ENCODE data around the gene ZNF559.
"Not testable (repeated sequence)": the region's sequence is repeated elsewhere in the genome, so short reads cannot be mapped to it uniquely, and the experiment has no call there.

Gene ZNF559

GRCh38 chr19:9323919-9324583, at the start of gene ZNF559:
ZNF559 (plus strand) TSS chr19:9324179; CDS start chr19:9338550, 14,371 bp downstream.
- peak; percentile 92 to 96 (median 96) for DNase-seq

DNA sequence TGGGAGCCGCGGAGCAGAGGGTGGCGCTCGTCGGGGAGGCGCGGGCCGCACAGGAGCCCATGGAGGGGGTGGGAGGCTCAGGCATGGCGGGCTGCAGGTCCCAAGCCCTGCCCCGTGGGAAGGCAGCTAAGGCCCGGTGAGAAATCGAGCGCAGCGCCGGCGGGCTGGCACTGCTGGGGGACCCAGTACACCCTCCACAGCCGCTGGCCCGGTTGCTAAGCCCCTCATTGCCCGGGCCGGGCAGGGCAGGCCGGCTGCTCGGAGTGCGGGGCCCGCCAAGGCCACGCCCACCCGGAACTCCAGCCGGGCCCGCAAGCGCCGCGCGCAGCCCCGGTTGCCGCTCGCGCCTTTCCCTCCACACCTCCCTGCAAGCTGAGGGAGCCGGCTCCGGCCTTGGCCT, 40.5 kb upstream of the ZNF559 start:
- DNase-seq: peak in 1 of 4 experiments; percentile 22

DNA sequence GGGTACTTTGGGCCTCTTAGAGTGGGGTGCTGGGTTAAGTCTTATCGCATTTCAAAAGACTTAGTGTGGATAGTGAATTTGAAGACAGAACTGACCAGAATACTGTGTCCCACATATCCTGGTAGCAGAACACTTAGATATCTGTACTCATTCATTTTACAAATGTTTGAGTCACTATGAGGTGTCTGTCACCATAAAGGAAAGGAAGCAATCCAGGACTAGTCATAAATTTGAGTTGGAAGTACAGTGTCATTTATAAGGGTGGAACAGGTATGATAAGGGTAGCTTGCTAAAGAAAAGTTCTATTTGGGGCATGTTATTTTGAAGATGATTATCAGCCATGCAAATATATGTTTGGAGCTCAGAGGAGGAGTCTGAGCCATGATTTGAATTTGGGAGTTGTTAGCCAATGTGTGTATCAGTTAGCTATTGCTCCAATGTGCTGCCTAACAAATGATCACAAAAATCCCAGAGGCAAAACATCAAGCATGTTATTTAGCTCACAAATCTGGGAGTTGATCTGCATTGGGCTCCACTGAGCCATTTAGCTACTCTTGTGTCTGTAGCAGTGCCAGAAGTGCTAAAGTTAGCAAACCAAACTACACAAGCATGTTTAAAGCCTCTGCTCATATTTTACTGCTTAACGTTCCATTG, 34.6 kb upstream of the ZNF559 start:
- DNase-seq: no peak

- DNase-seq: no peak
Measured at GRCh38 chr19:9295411-9295849, 28.5 kb upstream of the ZNF559 start.

DNA sequence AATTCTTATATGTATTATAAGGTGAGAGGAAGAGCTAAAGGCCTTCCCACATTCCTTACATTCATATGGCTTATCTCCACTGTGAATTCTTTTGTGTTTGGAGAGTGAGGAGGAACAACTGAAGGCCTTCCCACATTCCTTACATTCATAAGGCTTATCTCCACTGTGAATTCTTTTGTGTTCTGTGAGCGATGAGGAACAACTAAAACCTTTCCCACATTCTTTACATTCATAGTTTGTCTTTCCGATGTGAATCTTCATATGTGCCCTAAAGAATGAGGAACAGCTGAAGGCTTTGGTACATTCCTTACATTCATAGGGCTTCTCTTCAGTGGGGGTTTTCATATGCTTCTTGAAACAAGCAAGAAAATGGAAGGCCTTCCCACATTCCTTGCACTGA, 27.6 kb upstream of the ZNF559 start:
- no peak for DNase-seq

DNA sequence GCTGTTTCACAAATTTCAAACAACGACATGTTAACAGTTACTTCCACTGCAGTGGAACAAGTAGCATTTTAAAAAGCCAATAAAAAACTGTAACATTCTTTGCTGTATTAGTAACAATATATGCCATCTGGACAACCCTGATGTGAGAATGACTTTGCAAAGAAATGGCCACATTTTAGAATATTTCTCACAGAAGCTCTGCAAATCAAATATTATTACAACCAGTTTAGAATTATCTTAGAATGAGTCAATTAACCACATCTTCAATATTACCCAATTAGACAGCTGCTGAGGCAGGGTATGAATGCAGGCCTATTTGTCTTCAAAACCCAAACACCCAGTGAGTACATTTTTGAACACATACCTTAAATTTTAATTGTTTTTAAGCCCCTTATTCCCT, 17.5 kb upstream of the ZNF559 start:
- no peak for DNase-seq

DNA sequence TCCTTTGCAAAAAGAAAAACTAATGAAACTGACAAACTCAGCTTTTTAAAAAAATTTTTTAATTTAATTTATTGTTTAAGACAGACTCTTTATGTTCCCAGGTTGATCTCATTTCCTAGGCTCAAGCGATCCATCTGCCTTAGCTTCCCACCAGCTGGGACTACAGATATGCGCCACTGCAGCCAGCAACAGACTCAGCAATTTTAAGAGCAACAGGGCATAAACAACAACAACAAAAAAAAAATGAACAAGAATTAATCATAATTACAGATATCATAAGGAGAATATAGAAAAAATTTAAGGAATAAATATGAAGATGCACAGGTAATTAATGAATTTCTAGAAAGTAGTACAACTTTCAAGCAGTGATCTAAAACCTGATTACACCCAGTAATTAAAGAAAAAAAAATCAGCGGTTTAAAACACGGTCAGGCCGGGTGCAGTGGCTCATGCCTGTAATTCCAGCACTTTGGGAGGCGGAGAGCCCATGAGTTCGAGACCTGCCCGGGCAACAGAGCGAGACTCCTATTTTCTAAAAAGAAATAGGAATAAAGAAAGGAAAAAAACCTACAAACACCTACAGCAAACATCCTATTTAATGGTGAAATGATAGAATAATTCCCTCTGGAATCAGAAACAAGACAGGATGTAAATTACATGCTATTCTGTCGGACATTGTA, 15.7 kb upstream of the ZNF559 start:
- no peak for DNase-seq

DNA sequence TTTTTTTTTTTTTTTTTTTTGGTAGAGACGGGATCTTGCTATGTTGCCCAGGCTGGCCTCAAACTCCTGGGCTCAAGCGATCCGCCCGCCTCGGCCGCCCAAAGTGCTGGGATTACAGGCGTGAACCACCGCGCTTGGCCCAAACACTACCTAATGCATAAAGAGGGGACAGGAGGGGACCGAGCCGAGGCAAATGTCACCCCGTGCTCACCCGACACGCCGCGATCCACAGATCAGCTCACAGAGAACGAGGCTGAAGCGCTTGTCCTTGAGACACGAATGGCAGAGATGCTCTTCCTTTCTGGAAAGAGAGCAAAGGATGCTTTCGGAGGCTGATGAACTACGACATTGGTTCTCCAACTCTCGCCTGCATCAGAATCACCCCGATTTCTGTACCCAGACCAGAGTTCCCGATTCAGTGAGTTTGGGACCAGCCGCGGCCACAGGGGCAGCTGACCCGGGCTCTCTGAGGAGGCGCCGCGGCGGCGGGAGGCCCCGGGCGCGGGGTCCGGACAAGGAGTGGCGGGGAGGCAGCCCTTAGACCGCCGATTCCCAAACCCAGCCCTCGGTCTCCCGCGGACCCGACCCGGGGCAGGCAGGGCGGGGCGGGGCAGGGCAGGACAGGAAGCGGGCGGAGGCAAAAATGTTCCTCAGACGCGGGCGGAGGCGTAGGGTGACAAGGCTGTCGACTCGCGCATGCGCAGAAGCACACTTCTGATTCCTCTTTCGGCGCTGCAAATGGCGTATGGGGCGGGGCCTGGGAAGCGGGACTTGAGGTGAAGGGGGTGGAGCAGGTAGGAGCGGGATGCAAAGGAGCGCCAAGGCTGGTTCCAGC, 14.6 kb upstream of the ZNF559 start, which contains the start of gene ZNF699:
TSS of gene ZNF699 (minus strand) at position 700 of the 835 bp plus-strand sequence. CDS start 4,719 bp downstream, outside the sequence.
- peak; percentile 90 to 96 (median 94) for DNase-seq

DNA sequence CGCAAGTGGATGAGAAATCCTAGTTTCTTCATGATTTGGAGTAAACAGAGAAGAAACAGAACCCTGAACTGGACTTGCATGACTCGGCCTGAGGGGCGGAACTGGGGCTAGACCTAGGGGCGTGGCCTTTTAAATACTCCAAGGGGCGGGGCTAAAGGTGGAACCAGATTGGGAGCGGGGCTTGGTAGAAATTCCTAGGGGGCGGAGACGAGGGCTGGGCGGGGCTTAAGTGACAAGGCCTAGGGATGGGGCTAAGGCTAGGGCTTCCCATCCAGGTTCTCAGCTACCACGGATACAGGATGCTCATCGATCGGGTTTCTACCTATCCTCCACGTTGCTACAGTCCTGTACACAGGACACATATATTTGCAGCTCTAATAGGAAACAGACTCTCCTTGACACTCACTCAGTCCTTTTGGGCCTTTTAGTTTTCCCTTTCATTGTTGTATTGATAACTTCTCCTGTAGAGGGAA, 14.0 kb upstream of the ZNF559 start:
- peak in 2 of 4 experiments; percentile 84 to 90 for DNase-seq

- no peak for DNase-seq
Measured at GRCh38 chr19:9313756-9314155, 10.2 kb upstream of the ZNF559 start.

- DNase-seq: no peak
Measured at GRCh38 chr19:9321338-9321737, 2.6 kb upstream of the ZNF559 start.

- DNase-seq: not testable (repeated sequence)
Measured at GRCh38 chr19:9321756-9322155, 2.2 kb upstream of the ZNF559 start.

GRCh38 chr19:9322201-9322600, 1.8 kb upstream of the ZNF559 start:
- DNase-seq: not testable (repeated sequence)

GRCh38 chr19:9323557-9323918, 441 bp upstream of the ZNF559 start:
- peak in 1 of 4 experiments; percentile 32 for DNase-seq

DNA sequence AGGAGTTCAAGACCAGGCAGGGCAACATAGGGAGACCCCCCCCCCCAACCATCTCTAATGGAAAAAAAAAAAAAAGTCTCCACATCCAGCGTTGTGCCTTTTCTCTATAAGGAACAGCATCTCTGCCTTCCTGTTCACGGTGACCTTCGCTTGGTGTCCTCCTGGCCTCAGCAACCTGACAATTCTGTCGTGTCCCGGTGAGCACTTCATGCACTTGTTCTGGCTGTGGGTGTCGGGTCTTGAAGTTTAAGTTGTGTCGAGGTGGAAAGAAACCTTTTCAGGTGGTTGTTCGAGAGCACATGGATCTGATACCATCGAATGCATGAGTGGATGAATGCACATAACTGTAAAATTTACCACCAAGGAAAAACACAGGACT, 594 bp downstream of the ZNF559 start:
- DNase-seq: no peak

DNA sequence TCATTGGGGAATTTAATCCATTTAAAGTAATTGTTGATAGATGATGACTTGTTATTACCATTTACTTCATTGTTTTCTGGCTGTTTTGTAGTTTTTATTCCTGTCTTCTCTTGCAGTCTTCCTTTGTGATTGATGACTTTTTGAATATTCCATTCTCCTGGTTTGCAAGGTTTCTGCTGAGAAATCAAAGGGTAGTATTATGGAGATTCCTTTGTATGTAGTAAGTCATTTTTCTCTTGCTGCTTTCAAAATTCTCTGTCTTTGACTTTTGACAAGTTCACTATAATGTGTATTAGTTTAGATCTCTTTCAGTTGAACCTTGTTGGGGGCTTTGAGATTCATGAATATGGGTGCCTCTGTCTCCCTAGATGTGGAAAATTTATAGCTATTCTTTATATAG, 6.0 kb downstream of the ZNF559 start:
- no peak for DNase-seq

- DNase-seq: no peak
Measured at GRCh38 chr19:9342610-9343304, 18.8 kb downstream of the ZNF559 start.

- DNase-seq: no peak
Measured at GRCh38 chr19:9345005-9345404, 21.0 kb downstream of the ZNF559 start.

DNA sequence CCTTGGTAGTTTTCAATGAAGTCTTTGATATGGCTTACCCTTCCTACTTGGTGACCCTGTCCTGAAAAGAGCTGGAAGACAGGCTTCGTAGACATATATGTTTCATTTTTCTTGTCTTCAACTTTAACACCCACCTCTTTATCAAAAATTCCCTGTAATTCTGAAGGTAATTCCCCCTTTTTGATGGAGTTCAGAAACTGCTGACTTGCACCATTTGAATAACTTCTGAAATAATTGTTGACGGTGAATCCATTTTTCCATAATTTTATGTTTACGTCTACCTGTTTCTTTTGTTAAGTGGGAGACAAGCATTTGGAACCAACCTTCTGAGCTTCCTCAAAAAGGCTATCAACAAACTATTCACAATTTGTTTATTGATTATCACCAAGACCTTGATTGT, 24.3 kb downstream of the ZNF559 start:
- DNase-seq: no peak

DNA sequence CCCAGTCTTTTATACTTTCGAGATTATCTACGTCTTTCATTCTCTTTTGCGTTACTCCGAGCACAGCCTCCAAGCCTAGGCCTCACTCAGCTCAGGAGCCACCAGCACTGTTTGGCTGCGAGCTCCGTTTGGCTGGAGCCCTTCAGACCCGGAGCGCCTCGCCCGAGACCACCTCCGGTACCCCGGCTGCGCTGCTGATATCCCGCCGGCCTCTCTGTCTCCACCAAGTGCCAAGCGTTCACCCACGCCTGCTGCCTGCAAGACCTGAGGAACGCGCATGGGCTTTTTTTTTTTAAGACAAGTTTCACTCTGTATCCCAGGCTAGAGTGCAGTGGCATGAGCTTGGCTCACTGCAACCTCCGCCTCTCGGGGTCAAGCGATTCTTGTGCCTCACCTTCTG, 24.7 kb downstream of the ZNF559 start:
- no peak for DNase-seq

- DNase-seq: no peak
Measured at GRCh38 chr19:9352505-9352904, 28.5 kb downstream of the ZNF559 start.

GRCh38 chr19:9353011-9353410, 29.0 kb downstream of the ZNF559 start:
- DNase-seq: no peak

Measured in activated naive CD4-positive, alpha-beta T cell (primary cell).